ENCODE results near the gene EPB41L1.

DNA sequence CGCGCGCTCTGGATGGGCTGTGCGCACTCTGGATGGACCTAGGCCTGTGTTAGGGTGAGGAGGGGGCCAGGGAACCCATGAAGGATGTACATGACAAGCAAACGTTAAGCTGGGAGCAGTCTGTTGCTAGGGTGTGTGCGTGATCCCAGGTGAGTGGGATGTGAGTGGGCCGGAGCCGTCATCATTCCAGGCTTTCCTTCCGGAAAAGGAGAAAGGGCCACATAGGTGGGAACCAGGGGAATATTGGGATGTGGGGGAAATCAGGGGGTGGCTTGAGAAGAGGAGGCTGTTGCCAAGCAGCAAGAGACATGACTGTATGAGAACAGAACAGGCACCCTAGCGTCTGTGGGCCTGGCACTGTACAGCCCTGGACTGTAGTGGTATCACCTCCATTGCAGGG lies 49.7 kb upstream of the EPB41L1 start:
- TF ChIP-seq TCF7L2 (IDR thresholded peaks at IDR 0.05; ENCODE audit: borderline replicate concordance, low read depth, low read length) (no peak), ZNF624 (tag by site-specific recombination; IDR thresholded peaks at IDR 0.05) (no peak), ZNF155 (tag by site-specific recombination; IDR thresholded peaks at IDR 0.05) (no peak)
- TF ChIP-seq, protein P1, sequence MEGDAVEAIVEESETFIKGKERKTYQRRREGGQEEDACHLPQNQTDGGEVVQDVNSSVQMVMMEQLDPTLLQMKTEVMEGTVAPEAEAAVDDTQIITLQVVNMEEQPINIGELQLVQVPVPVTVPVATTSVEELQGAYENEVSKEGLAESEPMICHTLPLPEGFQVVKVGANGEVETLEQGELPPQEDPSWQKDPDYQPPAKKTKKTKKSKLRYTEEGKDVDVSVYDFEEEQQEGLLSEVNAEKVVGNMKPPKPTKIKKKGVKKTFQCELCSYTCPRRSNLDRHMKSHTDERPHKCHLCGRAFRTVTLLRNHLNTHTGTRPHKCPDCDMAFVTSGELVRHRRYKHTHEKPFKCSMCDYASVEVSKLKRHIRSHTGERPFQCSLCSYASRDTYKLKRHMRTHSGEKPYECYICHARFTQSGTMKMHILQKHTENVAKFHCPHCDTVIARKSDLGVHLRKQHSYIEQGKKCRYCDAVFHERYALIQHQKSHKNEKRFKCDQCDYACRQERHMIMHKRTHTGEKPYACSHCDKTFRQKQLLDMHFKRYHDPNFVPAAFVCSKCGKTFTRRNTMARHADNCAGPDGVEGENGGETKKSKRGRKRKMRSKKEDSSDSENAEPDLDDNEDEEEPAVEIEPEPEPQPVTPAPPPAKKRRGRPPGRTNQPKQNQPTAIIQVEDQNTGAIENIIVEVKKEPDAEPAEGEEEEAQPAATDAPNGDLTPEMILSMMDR (tag by site-specific recombination; IDR thresholded peaks at IDR 0.05) = no peak
- TF ChIP-seq, protein P2, sequence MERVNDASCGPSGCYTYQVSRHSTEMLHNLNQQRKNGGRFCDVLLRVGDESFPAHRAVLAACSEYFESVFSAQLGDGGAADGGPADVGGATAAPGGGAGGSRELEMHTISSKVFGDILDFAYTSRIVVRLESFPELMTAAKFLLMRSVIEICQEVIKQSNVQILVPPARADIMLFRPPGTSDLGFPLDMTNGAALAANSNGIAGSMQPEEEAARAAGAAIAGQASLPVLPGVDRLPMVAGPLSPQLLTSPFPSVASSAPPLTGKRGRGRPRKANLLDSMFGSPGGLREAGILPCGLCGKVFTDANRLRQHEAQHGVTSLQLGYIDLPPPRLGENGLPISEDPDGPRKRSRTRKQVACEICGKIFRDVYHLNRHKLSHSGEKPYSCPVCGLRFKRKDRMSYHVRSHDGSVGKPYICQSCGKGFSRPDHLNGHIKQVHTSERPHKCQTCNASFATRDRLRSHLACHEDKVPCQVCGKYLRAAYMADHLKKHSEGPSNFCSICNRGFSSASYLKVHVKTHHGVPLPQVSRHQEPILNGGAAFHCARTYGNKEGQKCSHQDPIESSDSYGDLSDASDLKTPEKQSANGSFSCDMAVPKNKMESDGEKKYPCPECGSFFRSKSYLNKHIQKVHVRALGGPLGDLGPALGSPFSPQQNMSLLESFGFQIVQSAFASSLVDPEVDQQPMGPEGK (tag by site-specific recombination; IDR thresholded peaks at IDR 0.05) = no peak
- TF ChIP-seq, protein P3, sequence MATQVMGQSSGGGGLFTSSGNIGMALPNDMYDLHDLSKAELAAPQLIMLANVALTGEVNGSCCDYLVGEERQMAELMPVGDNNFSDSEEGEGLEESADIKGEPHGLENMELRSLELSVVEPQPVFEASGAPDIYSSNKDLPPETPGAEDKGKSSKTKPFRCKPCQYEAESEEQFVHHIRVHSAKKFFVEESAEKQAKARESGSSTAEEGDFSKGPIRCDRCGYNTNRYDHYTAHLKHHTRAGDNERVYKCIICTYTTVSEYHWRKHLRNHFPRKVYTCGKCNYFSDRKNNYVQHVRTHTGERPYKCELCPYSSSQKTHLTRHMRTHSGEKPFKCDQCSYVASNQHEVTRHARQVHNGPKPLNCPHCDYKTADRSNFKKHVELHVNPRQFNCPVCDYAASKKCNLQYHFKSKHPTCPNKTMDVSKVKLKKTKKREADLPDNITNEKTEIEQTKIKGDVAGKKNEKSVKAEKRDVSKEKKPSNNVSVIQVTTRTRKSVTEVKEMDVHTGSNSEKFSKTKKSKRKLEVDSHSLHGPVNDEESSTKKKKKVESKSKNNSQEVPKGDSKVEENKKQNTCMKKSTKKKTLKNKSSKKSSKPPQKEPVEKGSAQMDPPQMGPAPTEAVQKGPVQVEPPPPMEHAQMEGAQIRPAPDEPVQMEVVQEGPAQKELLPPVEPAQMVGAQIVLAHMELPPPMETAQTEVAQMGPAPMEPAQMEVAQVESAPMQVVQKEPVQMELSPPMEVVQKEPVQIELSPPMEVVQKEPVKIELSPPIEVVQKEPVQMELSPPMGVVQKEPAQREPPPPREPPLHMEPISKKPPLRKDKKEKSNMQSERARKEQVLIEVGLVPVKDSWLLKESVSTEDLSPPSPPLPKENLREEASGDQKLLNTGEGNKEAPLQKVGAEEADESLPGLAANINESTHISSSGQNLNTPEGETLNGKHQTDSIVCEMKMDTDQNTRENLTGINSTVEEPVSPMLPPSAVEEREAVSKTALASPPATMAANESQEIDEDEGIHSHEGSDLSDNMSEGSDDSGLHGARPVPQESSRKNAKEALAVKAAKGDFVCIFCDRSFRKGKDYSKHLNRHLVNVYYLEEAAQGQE (tag by site-specific recombination; IDR thresholded peaks at IDR 0.05) = no peak
